PC-3 (cell line): Measurements from ENCODE around the gene FICD. TPM values are rescaled to one million over a fixed set of nuclear protein-coding genes. Genes with fewer than 3 reads are reported as not detected.

Source experiments
- ATAC-seq: fragments of 200-7000 bp; cut with Tn5 transposase; 2 replicates; pipeline ENCODE4 v1.9.1; 2020; ENCODE audit warnings: mild to moderate bottlenecking, moderate library complexity
- BruUV-seq: library from RNA; stranded (reverse); fragments of 400-500 nt; replicated peaks from 2 replicates; lab custom pipeline; 2021; lab: Mats Ljungman, UMichigan
- CTCF ChIA-PET: fragments of 300-600 bp; sonication (Branson Sonifier 250); formaldehyde crosslinking; loops from one replicate; lab custom pipeline; 2022; ENCODE audit warnings: antibody characterized with exemption; lab: Charles Lee
- POLR2A ChIA-PET: fragments of 300-600 bp; sonication (Branson Sonifier 250); formaldehyde crosslinking; loops from one replicate; lab custom pipeline; 2022; ENCODE audit warnings: antibody characterized with exemption; ENCODE audit not compliant: unreplicated experiment; lab: Charles Lee
- DNase-seq: peaks from one replicate; pipeline ENCODE4 v3.0.0-alpha.2; 2015
- H2AFZ ChIP-seq: fragments of 300-600 bp; sonication (generic); 2 replicates; pipeline ENCODE4 v1.6.0; 2016; ENCODE audit warnings: antibody characterized with exemption, low read length
- H3F3A ChIP-seq: fragments of 300-600 bp; sonication (generic); one replicate; pipeline ENCODE4 v1.6.0; 2017; ENCODE audit warnings: antibody characterized with exemption, low read length, control low read depth, mild to moderate bottlenecking; ENCODE audit not compliant: unreplicated experiment
- H3K27ac ChIP-seq: fragments of 300-600 bp; sonication (generic); 2 replicates; pipeline ENCODE4 v1.5.1; 2016; ENCODE audit warnings: mild to moderate bottlenecking, low read length
- H3K27me3 ChIP-seq: fragments of 300-600 bp; sonication (generic); 2 replicates; pipeline ENCODE4 v1.6.1; 2016; ENCODE audit warnings: low read length, mixed read lengths
- H3K36me3 ChIP-seq: fragments of 300-600 bp; sonication (generic); 2 replicates; pipeline ENCODE4 v1.6.1; 2016; ENCODE audit warnings: low read depth, mixed run types, low read length, mixed read lengths
- H3K4me1 ChIP-seq: fragments of 300-600 bp; sonication (generic); 2 replicates; pipeline ENCODE4 v1.5.1; 2016; ENCODE audit warnings: low read length; ENCODE audit not compliant: insufficient read depth
- H3K4me2 ChIP-seq: fragments of 300-600 bp; sonication (generic); 2 replicates; pipeline ENCODE4 v1.6.0; 2016; ENCODE audit warnings: low read length
- H3K4me3 ChIP-seq: fragments of 300-600 bp; sonication (generic); 2 replicates; pipeline ENCODE4 v1.5.1; 2016; ENCODE audit warnings: mild to moderate bottlenecking, low read length, mixed read lengths
- H3K79me2 ChIP-seq: fragments of 300-600 bp; sonication (generic); 2 replicates; pipeline ENCODE4 v1.6.1; 2017; ENCODE audit warnings: low read length, mixed read lengths
- H3K9ac ChIP-seq: fragments of 300-600 bp; sonication (generic); 2 replicates; pipeline ENCODE4 v1.6.0; 2016; ENCODE audit warnings: mild to moderate bottlenecking, low read length
- H3K9me2 ChIP-seq: fragments of 300-600 bp; sonication (generic); replicated peaks from 2 replicates; pipeline ENCODE4 v1.6.1; 2016; ENCODE audit warnings: mixed run types, low read length, mixed read lengths
- H3K9me3 ChIP-seq: fragments of 300-600 bp; sonication (generic); 2 replicates; pipeline ENCODE4 v1.6.1; 2016; ENCODE audit warnings: low read length, mixed read lengths
- H4K20me1 ChIP-seq: fragments of 300-600 bp; sonication (generic); 2 replicates; pipeline ENCODE4 v1.6.1; 2016; ENCODE audit warnings: low read length, mixed read lengths
- EZH2 ChIP-seq: fragments of 300-600 bp; sonication (generic); IDR thresholded peaks from one replicate; pipeline ENCODE4 v1.6.1; 2017; ENCODE audit warnings: antibody characterized with exemption, mild to moderate bottlenecking, low read length; ENCODE audit not compliant: unreplicated experiment
- EZH2phosphoT487 ChIP-seq: fragments of 300-600 bp; sonication (generic); IDR thresholded peaks from 2 replicates; pipeline ENCODE4 v1.6.1; 2018; ENCODE audit warnings: mild to moderate bottlenecking, antibody characterized with exemption, low read length, borderline replicate concordance
- intact Hi-C: fragments of 100-400 bp; cut with micrococcal nuclease; formaldehyde crosslinking; loops from 2 replicates; pipeline ENCODE4 v1.9.0; 2023
- total RNA-seq: library from RNA; depleted of rRNA; stranded (reverse); fragments of >200 nt; gene quantifications from 2 replicates; pipeline ENCODE4 v1.2.3, GENCODE V29; 2014
- TF ChIP-seq, protein P1 (sequence below): fragments of 300-600 bp; sonication (generic); conservative IDR thresholded peaks from 2 replicates; pipeline ENCODE4 v1.5.1; 2017; ENCODE audit warnings: antibody characterized with exemption, low read depth, mild to moderate bottlenecking, low read length

The FICD gene
- total RNA-seq, 1 experiment from 2014 or later = 6.4 TPM

DNA sequence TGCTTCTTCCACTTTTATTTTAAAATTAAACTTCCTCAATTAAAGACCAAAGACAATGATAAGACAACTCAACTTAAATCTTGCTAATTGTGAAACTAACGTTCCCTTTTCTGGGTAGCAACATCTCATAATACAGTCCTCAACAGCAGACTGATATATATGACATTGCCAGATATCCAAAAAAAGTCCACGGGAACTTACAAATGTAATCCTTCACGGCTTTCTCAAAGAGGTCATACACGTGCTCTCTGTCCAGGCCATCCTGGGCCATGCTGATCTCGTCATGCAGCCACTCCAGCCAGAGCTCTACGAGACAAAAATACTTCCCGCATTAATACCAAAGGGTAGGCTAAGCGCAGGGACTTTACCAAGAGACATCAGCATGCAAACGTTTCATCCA lies 32.6 kb downstream of the FICD start:
- ATAC-seq = no peak
- H3K9ac ChIP-seq = no peak overlapping the region
- H3K27ac ChIP-seq = no peak overlapping the region
- H3K9me2 ChIP-seq = no peaks in the 10 kb centered on the region
- H3F3A ChIP-seq = no peaks in the 10 kb centered on the region
- no peaks in the 10 kb centered on the region for H3K4me1 ChIP-seq
- peaks cover 86% of the 10 kb centered on the region for H3K79me2 ChIP-seq
- CTCF ChIA-PET = no interaction called here
- H3K9me3 ChIP-seq = no peaks in the 10 kb centered on the region
- peaks cover 67% of the 10 kb centered on the region for H3K36me3 ChIP-seq
- no peak overlapping the region for H3K4me2 ChIP-seq
- POLR2A ChIA-PET = no interaction called here
- no peak overlapping the region for H2AFZ ChIP-seq
- intact Hi-C loops = no loop called here
- H3K4me3 ChIP-seq = no peak overlapping the region
- no TSS peak for BruUV-seq
- no peak for DNase-seq
- TF ChIP-seq EZH2phosphoT487 (no peak), EZH2 (no peak)
- TF ChIP-seq, protein P1, sequence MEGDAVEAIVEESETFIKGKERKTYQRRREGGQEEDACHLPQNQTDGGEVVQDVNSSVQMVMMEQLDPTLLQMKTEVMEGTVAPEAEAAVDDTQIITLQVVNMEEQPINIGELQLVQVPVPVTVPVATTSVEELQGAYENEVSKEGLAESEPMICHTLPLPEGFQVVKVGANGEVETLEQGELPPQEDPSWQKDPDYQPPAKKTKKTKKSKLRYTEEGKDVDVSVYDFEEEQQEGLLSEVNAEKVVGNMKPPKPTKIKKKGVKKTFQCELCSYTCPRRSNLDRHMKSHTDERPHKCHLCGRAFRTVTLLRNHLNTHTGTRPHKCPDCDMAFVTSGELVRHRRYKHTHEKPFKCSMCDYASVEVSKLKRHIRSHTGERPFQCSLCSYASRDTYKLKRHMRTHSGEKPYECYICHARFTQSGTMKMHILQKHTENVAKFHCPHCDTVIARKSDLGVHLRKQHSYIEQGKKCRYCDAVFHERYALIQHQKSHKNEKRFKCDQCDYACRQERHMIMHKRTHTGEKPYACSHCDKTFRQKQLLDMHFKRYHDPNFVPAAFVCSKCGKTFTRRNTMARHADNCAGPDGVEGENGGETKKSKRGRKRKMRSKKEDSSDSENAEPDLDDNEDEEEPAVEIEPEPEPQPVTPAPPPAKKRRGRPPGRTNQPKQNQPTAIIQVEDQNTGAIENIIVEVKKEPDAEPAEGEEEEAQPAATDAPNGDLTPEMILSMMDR = no peak
- H4K20me1 ChIP-seq = peaks cover 35% of the 10 kb centered on the region
- no peaks in the 10 kb centered on the region for H3K27me3 ChIP-seq

DNA sequence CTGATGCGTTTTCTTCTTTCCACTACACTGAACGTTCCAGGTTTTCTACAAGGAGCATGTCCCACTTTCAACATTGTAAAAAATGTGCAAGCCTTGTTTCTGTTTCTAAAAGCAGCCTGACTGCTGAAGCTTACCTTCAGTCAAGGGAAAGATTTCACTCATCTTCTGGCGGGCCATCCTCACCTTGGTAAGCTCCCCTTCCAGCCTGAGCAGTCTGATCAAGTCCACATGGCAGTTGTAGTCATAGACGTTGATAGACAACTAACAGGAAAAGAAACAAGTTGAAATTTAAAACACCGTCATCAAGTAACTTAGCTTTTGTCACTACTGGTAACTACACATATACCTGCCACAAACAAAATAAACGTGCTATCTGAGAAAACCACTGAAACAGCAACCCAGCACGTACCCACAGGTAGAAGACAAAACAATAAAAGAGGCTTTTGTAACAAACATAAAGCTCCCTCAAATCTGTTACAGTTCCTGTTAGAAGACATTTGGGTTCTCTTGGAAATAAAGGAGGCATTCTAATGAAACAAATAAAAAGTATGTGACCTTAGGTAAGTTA lies 34.0 kb downstream of the FICD start:
- Histone ChIP-seq H3K9me3 (no peaks in the 10 kb centered on the region), H3K27ac (no peak overlapping the region), H3K9ac (no peak overlapping the region), H3F3A (no peaks in the 10 kb centered on the region), H3K9me2 (no peaks in the 10 kb centered on the region), H3K4me3 (no peak overlapping the region), H2AFZ (no peak overlapping the region), H3K4me1 (no peaks in the 10 kb centered on the region), H3K36me3 (peaks cover 54% of the 10 kb centered on the region), H3K4me2 (no peak overlapping the region), H3K27me3 (no peaks in the 10 kb centered on the region), H3K79me2 (peaks cover 86% of the 10 kb centered on the region), H4K20me1 (peaks cover 41% of the 10 kb centered on the region)
- no peak for DNase-seq
- POLR2A ChIA-PET = no interaction called here
- ATAC-seq = no peak
- BruUV-seq = no TSS peak
- TF ChIP-seq, protein P1 = no peak
- no peak for TF ChIP-seq EZH2
- TF ChIP-seq EZH2phosphoT487 = no peak
- CTCF ChIA-PET = no interaction called here
- intact Hi-C loops = no loop called here

DNA sequence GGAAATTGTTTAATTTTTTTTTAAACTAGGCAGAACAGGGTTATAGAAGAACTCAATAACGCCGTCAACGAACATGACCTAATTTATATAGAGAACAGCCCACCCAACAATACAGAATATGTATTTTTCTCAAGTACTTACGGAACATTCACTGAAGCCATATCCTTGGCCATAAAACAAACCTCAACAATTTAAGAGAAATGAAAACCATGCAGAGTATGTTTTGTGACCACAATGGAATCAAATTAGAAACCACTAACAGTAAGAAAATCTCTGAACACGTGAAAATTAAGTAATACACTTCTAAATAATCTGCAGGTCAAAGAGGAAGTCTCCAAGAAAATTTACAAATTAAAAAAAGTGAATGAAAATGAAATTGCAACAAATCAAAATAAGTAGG lies 36.5 kb downstream of the FICD start:
- Histone ChIP-seq H3F3A (no peaks in the 10 kb centered on the region), H3K4me2 (no peak overlapping the region), H3K9me2 (no peaks in the 10 kb centered on the region), H3K27ac (no peak overlapping the region), H2AFZ (no peak overlapping the region), H3K79me2 (peaks cover 96% of the 10 kb centered on the region), H3K9ac (no peak overlapping the region), H4K20me1 (peaks cover 51% of the 10 kb centered on the region), H3K36me3 (peaks cover 41% of the 10 kb centered on the region), H3K27me3 (no peaks in the 10 kb centered on the region), H3K4me3 (no peak overlapping the region), H3K9me3 (no peaks in the 10 kb centered on the region), H3K4me1 (no peaks in the 10 kb centered on the region)
- ChIA-PET CTCF (no interaction called here), POLR2A (no interaction called here)
- TF ChIP-seq, protein P1 = no peak
- no peak for TF ChIP-seq EZH2
- TF ChIP-seq EZH2phosphoT487 = no peak
- ATAC-seq = no peak
- DNase-seq = no peak
- no TSS peak for BruUV-seq
- intact Hi-C loops = no loop called here
